ENCODE measurements around the gene VGLL1. TPM values are rescaled to one million over a fixed set of nuclear protein-coding genes. Genes with fewer than 3 reads are reported as not detected.

VGLL1 gene
- total RNA-seq, result not detected
- polyA plus RNA-seq, result not detected
- long read RNA-seq, donor 1, result 0 reads
- long read RNA-seq, donor 2, partial matches to known transcripts, result 0 of 1 reads
- long read RNA-seq, donor 2, other reads (novel, unspliced or antisense), result 0 of 1 reads

DNA sequence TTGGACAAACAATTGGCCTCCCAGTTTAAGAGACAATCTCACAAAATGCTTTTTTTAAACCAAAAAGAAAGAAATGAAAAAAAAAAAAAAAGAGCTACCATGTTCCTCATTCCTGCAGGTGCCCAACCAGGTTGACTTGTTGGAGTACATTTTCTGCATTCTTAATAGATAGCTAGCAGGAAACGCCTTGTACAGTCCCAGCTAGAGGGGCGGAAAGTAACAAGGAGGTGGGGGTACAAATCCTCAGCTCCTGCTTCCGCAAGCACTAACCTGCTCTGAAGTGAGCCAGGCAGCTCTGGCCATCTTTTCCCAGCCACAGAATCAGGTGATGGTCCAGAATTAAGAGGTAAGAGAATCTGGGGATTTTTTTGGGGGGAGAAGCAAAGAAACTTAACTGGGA lies at the start of gene VGLL1:
VGLL1 (plus strand) TSS at position 265 of the 400 bp plus-strand sequence. CDS start 3,806 bp downstream, outside the sequence.
- TF ChIP-seq POLR2AphosphoS5 (IDR thresholded peaks at IDR 0.05) (no peak), POLR2A (IDR thresholded peaks at IDR 0.05) (no peak), CTCF (IDR thresholded peaks at IDR 0.05 in 8 of 11, conservative IDR thresholded peaks at IDR 0.05 in 3 of 11) (no peak)
- peaks cover 0 to 3% (median 0%) of the 10 kb centered on the region in 7 donors for H3K27me3 ChIP-seq (replicated peaks in 1 of 7)
- WGBS, 5 donors, result 74 to 96% (median 88%) methylated on average over 3 of the region's 3 CpGs
- H3K27ac ChIP-seq, result no peak within 1 kb of the TSS
- H3K4me1 ChIP-seq, result no peaks in the 10 kb centered on the region
- no peaks in the 10 kb centered on the region for H3K9me3 ChIP-seq
- H3K4me3 ChIP-seq, result no peak within 1 kb of the TSS
- no peak for DNase-seq
- H3K36me3 ChIP-seq, result no peaks in the 10 kb centered on the region
- intact Hi-C loops (cut with DNase I; ENCODE audit: low total_unique reads), result no loop called here

GRCh38 chrX:136487647-136488046 lies 44.4 kb upstream of the VGLL1 start, which contains the start of gene BRS3:
Gene BRS3, plus strand, starts transcription at chrX:136487947. Its CDS starts 168 bp downstream, at chrX:136488115.
- DNase-seq, result no peak
- no peaks in the 10 kb centered on the region for H3K36me3 ChIP-seq
- no peak within 1 kb of the TSS for H3K4me3 ChIP-seq
- TF ChIP-seq POLR2A (IDR thresholded peaks at IDR 0.05) (no peak), CTCF (IDR thresholded peaks at IDR 0.05 in 8 of 11, conservative IDR thresholded peaks at IDR 0.05 in 3 of 11) (no peak), POLR2AphosphoS5 (IDR thresholded peaks at IDR 0.05) (no peak)
- H3K4me1 ChIP-seq, result no peaks in the 10 kb centered on the region
- peaks cover 0 to 27% (median 0%) of the 10 kb centered on the region in 7 donors for H3K27me3 ChIP-seq (replicated peaks in 1 of 7)
- no peaks in the 10 kb centered on the region for H3K9me3 ChIP-seq
- no peak within 1 kb of the TSS for H3K27ac ChIP-seq
- WGBS, 5 donors, result 64 to 80% (median 67%) methylated on average over 4 of the region's 4 CpGs
- intact Hi-C loops (cut with DNase I; ENCODE audit: low total_unique reads), result no loop called here

DNA sequence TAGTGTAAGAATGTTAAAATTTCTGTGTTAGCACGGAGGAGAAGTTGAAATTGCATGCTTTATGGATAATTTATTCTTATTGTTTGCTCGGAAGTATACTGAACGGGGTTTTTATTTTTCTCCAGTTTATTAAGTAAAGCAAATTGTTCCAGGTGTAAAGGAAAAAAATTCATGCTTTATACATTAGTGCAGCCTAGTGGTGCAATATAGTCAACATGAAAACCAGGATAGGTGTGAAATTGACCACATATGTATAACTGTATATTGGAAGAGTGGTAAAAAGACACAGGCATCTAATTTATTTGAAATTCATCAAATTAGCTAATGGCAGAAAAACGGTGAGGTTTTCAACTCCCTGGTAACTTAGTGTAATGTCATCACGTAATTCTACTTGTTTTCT lies 43.3 kb upstream of the VGLL1 start:
- Histone ChIP-seq H3K4me3 (no peak overlapping the region), H3K36me3 (no peaks in the 10 kb centered on the region), H3K27ac (no peak overlapping the region), H3K27me3 (replicated peaks in 1 of 7) (peaks cover 0 to 27% (median 0%) of the 10 kb centered on the region in 7 donors), H3K9me3 (no peaks in the 10 kb centered on the region), H3K4me1 (no peaks in the 10 kb centered on the region)
- 51 to 76% (median 62%) methylated on average over 5 of the region's 5 CpGs for WGBS, 5 donors
- intact Hi-C loops (cut with DNase I; ENCODE audit: low total_unique reads), result no loop called here
- no peak for DNase-seq
- TF ChIP-seq POLR2A (IDR thresholded peaks at IDR 0.05) (no peak), CTCF (IDR thresholded peaks at IDR 0.05 in 8 of 11, conservative IDR thresholded peaks at IDR 0.05 in 3 of 11) (no peak), POLR2AphosphoS5 (IDR thresholded peaks at IDR 0.05) (no peak)

DNA sequence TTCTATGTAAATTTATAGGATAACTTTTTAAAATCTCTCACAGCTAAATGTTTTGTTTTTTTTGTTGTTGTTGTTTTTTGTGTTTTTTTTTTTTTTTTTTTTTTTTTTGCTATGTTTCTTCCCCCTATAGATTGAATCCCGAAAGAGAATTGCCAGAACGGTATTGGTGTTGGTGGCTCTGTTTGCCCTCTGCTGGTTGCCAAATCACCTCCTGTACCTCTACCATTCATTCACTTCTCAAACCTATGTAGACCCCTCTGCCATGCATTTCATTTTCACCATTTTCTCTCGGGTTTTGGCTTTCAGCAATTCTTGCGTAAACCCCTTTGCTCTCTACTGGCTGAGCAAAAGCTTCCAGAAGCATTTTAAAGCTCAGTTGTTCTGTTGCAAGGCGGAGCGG lies 40.2 kb upstream of the VGLL1 start:
- WGBS, 5 donors, result 67 to 91% (median 71%) methylated on average over 6 of the region's 6 CpGs
- TF ChIP-seq POLR2A (IDR thresholded peaks at IDR 0.05) (no peak), CTCF (IDR thresholded peaks at IDR 0.05 in 8 of 11, conservative IDR thresholded peaks at IDR 0.05 in 3 of 11) (no peak), POLR2AphosphoS5 (IDR thresholded peaks at IDR 0.05) (no peak)
- intact Hi-C loops (cut with DNase I; ENCODE audit: low total_unique reads), result no loop called here

More for the DNA sequence above, 40.2 kb upstream of the VGLL1 start:
- H3K4me3 ChIP-seq, result no peak overlapping the region
- H3K27ac ChIP-seq, result no peak overlapping the region
- no peak for DNase-seq
- H3K9me3 ChIP-seq, result no peaks in the 10 kb centered on the region
- H3K36me3 ChIP-seq, result no peaks in the 10 kb centered on the region
- H3K27me3 ChIP-seq (replicated peaks in 1 of 7), result peaks cover 0 to 27% (median 0%) of the 10 kb centered on the region in 7 donors
- peaks cover 0 to 7% (median 0%) of the 10 kb centered on the region in 6 donors for H3K4me1 ChIP-seq

Data from spleen (tissue), 13 donors.